GM18526 (cell line): Measurements from ENCODE around the gene RNF4.

Source experiments
- POLR2A ChIP-seq: IDR thresholded peaks from 3 replicates; pipeline ENCODE4 v1.6.1; 2011; ENCODE audit not compliant: insufficient read length; ENCODE audit errors: extremely low read depth

The RNF4 gene

DNA sequence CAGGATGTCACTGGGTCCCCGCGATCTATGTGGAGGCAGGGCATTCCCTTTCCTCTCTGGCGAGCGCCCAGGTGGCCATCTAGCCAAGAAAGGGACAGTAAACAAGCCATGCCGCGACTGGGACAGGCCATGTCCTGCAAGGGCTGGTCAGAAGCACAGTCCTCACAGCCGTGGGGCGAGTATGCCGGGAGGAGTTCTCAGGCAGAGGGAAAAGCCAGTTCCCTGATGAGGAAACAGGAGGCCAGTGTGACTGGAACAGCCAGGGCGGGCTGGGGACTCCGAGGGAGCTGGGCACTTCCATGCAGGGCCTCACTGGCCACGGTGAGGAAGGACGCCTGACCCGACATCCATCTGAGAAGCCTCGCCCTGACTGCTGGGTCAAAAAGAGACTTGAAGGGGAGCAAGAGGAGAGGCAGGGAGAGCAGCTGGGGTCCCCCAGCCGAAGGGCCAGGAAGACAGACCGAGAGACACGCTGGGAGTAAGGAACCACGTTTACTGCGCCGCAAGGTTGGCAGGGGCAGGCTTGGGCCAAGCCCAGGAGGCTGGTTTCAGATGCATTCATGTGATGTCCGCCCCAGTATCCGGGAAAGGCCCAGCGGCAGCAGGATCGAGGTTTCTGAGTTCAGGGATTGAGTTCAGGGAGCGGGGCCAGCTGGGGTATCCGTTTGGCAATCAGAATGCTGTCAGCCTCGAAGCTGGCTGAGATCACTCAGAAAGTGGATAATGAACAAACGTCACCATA, 35.1 kb upstream of the RNF4 start:
- no peak for TF ChIP-seq POLR2A

DNA sequence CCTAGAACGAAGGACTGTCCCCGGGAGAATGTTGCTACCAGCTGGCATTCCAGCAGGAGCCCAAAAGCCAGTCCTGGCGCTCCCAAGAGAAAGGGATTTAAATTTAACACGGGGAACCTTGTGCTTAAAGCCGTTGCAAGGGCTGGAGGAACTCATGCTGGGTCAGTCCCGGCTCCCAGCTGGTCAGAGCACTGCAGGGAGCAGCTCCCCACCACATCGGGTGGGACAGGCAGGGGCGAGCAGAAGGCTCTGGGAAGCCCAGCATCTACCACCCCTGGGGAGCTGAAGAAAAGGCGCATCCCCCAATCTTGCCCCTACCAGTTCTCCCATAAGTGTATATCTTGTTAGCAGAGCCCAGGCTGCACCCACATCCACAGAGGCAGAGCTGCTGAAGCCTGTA, 34.5 kb upstream of the RNF4 start:
- TF ChIP-seq POLR2A, result no peak

DNA sequence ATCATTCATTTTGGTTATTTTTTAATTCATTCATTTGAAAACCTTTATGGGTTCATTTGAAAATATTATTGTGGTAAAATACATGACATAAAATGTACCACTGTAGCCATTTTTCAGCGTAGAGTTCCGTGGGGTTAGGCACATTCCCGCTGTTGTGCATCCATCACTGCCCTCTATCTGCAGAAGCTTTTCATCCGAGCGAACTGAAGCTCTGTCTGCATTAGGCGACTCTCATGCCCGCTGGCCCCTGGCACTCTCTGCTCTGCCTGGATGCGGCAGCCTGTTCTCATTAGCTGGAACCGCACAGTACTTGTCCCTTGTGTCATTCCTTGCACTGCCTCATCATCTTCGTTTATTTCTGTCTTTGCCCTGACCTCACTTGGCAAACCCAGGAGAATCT, 32.6 kb upstream of the RNF4 start:
- no peak for TF ChIP-seq POLR2A

DNA sequence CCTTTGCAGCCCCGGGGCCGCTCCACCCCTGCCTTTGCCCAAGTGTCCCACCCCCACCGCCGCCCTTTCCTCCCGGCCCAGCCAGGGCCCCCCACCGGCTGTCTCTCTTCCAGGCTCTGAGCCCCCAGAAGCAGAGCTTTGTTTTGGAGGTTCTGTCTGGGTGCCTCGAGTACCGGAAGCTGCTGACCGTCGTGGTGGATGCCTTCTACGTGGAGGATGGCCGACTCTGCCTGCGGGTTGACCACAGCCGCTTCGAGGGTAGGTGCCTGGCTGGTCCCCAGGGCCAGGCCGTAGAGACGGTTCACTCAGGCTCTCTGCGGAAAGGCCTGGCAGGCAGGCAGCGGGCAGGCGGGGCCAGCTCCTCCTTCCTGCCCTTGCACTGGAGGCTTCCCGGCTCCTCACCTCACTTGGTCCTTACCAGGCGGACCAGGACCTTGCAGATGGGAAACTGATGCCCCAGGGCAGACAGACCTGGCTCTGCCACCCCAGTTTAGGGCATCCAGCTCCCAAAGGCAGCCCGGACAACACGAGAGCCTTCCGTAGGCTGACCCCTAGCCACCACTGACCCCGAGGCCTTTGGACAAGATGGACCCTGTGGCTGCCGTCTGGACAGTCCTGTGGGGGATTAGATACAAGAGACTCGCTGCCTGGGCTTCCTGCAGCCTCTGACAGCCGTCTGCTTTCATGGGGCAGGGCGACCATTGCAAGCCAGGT, 32.0 kb upstream of the RNF4 start:
- no peak for TF ChIP-seq POLR2A

GRCh38 chr4:2437475-2438215, 31.3 kb upstream of the RNF4 start:
- no peak for TF ChIP-seq POLR2A

GRCh38 chr4:2438822-2439718, 29.8 kb upstream of the RNF4 start:
- no peak for TF ChIP-seq POLR2A

GRCh38 chr4:2441393-2442174, 27.3 kb upstream of the RNF4 start:
- TF ChIP-seq POLR2A, result no peak

GRCh38 chr4:2442175-2442993, 26.5 kb upstream of the RNF4 start:
- no peak for TF ChIP-seq POLR2A

DNA sequence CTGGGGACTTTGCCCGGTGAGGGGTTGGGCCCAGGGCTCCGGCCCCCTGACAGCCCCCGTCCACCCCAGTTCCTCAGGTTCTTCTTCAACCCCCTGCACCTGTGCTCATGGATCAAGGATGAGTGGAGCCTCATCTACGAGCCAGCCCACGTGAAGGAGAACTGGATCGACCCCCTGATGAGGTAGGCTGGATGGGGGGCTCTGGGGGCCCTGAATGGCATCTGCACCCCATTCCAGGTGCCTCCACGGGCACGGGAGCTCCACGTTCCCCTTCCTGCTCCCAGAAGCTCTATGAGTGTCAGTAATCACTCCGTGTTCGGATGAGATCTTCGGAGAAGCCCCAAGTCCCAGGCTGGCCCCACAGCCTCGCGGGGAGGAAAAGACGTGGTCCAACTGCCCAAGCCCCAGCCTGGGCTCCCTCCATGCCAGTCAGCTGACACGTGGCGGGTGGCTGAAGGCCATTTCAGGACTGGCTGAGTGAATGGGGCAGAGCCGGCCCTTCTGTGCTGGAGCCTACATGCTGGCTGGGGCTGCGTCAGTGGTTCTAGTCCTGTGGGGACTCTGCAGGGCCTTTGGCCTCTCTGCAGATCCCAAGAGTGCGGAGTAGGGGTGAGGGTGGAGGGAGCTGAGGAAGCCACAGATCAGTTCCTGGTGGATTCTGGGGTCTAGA, 25.7 kb upstream of the RNF4 start:
- TF ChIP-seq POLR2A, result no peak

DNA sequence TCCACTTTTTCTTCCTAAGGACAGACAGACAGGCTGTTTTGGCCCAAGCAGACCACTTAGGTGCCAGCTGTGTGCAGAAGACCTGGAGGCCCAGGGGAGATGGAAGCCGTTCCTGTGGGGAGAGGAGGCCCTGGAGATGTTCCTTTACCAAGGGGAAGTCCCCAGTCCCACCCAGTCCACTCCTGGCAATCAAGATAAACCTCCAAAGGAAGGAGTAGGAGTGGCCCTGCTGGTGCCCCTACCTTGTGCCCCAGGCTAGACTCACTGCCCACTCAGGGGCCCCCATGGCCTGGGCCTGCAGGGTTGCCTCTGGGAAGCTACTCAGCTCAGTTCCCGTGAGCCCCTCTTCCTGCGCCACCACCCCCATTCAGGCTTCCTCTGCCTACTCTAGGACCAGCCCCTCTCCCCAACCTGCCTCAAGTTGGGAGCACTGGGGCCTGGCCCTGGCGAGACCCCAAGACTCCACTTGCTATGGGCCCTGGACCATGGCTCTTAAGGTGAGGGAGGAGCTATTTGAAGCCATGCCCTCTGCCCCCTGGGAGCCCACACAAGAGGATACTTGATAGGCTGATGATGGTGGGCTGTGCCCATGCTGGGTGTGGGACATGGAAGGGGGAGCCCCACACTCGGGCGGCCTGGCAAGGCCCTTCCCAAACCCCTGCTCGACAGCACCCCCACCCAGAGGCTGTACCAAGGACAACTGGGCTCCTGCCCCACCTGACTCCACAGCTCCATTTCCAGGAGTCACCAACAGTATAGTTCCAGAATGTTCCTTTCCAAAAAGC, 24.8 kb upstream of the RNF4 start:
- no peak for TF ChIP-seq POLR2A

DNA sequence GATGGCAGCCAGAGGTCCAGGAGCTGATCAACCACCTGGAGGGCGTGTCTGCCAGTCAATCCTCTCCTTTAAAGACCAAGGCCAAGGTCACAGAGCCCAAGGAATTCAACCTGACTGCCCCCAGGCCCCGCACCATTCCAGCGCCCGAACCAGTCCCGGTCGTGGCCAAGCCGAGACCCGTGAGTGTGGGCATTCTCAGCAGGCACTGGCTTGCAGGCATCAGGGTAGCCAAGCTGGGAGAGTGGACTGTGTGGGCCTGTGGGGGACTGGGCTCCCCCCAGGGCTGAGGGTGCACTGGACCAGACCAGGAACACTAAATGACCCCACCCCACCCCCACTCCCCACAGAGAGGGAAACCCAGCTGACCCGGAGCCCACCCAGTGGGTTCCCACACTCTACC, 23.8 kb upstream of the RNF4 start:
- no peak for TF ChIP-seq POLR2A

DNA sequence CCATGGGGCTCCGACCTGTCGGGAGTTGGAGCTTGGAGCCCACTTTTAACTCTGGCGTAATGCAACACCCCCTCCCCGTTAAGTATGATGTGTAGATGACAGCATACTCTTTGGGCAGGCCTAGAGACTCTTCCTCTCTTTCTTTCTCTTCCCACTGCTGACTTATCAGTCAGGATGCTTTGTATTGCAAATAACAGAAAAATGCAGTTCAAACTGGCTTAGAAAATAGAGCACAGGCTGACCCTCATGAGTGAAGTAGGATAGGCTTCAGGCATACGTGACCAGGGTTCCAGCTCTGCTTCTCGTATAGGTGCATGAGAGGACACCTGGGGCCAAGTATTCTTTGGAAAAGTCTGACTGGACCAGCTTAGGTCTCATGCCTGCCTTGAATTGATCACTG, 23.3 kb upstream of the RNF4 start:
- no peak for TF ChIP-seq POLR2A
